Left lung (tissue), 14 donors: ENCODE measurements around the gene GATA6. TPM values are rescaled to one million over a fixed set of nuclear protein-coding genes. Genes with fewer than 3 reads are reported as not detected.

ENCODE experiments used
- ATAC-seq: fragments of 200-7000 bp; cut with Tn5 transposase; one replicate; pipeline ENCODE4 v1.9.1; 2020; ENCODE audit warnings: moderate library complexity
- DNase-seq, 4 donors: peaks; one replicate each; pipeline ENCODE4 v3.0.0-alpha.2; 2013 to 2020
- H3K27ac ChIP-seq, 2 donors: fragments of 200-600 bp; sonication (generic) in 1 of 2; one replicate each; pipeline versions ENCODE4 v1.5.0 to v1.8.0; 2020 to 2021
- H3K27me3 ChIP-seq, 2 donors: fragments of 200-600 bp; sonication (generic) in 1 of 2; one replicate each; pipeline versions ENCODE4 v1.5.0 to v1.8.0; 2020 to 2021
- H3K36me3 ChIP-seq, 2 donors: fragments of 200-600 bp; sonication (generic) in 1 of 2; one replicate each; pipeline versions ENCODE4 v1.5.0 to v1.8.0; 2020 to 2021
- H3K4me1 ChIP-seq, 2 donors: fragments of 200-600 bp; one replicate each; pipeline ENCODE4 v1.8.0; 2021
- H3K4me3 ChIP-seq, 2 donors: fragments of 200-600 bp; sonication (generic) in 1 of 2; one replicate each; pipeline versions ENCODE4 v1.5.0 to v1.8.0; 2020 to 2021; ENCODE audit warnings: mild to moderate bottlenecking in 1 of 2
- H3K9me3 ChIP-seq, 2 donors: fragments of 200-600 bp; sonication (generic) in 1 of 2; one replicate each; pipeline versions ENCODE4 v1.5.0 to v1.8.0; 2020 to 2021
- CTCF ChIP-seq, 2 donors: fragments of 200-600 bp; sonication (generic) in 1 of 2; IDR thresholded peaks; one replicate each; pipeline versions ENCODE4 v1.5.0 to v1.8.0; 2021; ENCODE audit warnings: antibody characterized with exemption in 2 of 2
- intact Hi-C, 2 donors: fragments of 100-400 bp; cut with DNase I; formaldehyde crosslinking; loops; one replicate each; pipeline versions ENCODE4 v1.11.2 to v1.14.2; 2022
- long read RNA-seq, 12 donors: library from polyadenylated mRNA in 2 of 12; unstranded in 2 of 12; transcript quantifications; one replicate each; pipeline ENCODE4 v2.0.0 and lab custom pipeline, GENCODE V29; 2019 to 2026
- polyA plus RNA-seq, 6 donors: library from polyadenylated mRNA; unstranded; fragments of 120-200 nt; gene quantifications; one replicate each; pipeline ENCODE4 v1.2.1, GENCODE V29; 2013; ENCODE audit not compliant: insufficient read length in 6 of 6
- total RNA-seq, 2 donors: library from RNA; stranded (reverse); fragmentation: NEBNext Ultra II Directional; extraction: Animal tissue kit (Norgen Biotek cat#: 25700); gene quantifications; one replicate each; pipeline ENCODE4 v1.2.1, GENCODE V29; 2021
- donor health status: DM: no; HTN: yes; CAD: no.
- donor health status: DM: no; HTN: no; CAD: no.

The GATA6 gene
- total RNA-seq = 10 to 100 TPM; 20.6 to 29.9 TPM
- polyA plus RNA-seq = 10 to 100 TPM; 49.5 to 71.3 (median 60.8) TPM
- long read RNA-seq, donor 1, transcript GATA6-201 (7 exons, 3,770 nt) = major isoform, 24 of 93 reads
- long read RNA-seq, donor 1, partial matches to known transcripts = 66 of 93 reads
- long read RNA-seq, donor 1, other reads (novel, unspliced or antisense) = 0 of 93 reads
- long read RNA-seq, donor 2, transcript GATA6-201 (7 exons, 3,770 nt) = major isoform, 33 of 115 reads
- long read RNA-seq, donor 2, partial matches to known transcripts = 81 of 115 reads
- long read RNA-seq, donor 2, other reads (novel, unspliced or antisense) = 0 of 115 reads
- long read RNA-seq, donor 3, transcript GATA6-201 (7 exons, 3,770 nt) = major isoform, 28 of 48 reads
- long read RNA-seq, donor 3, transcript GATA6-202 (6 exons, 2,057 nt) = minor isoform, 5 of 48 reads
- long read RNA-seq, donor 3, partial matches to known transcripts = 15 of 48 reads
- long read RNA-seq, donor 3, other reads (novel, unspliced or antisense) = 0 of 48 reads
- long read RNA-seq, donor 4, partial matches to known transcripts = 5 of 5 reads
- long read RNA-seq, donor 4, other reads (novel, unspliced or antisense) = 0 of 5 reads
- long read RNA-seq, donor 5, transcript GATA6-201 (7 exons, 3,770 nt) = major isoform, 28 of 77 reads
- long read RNA-seq, donor 5, partial matches to known transcripts = 45 of 77 reads
- long read RNA-seq, donor 5, other reads (novel, unspliced or antisense) = 0 of 77 reads
- long read RNA-seq, donor 6, transcript GATA6-201 (7 exons, 3,770 nt) = major isoform, 18 of 32 reads
- long read RNA-seq, donor 6, partial matches to known transcripts = 12 of 32 reads
- long read RNA-seq, donor 6, other reads (novel, unspliced or antisense) = 0 of 32 reads
- long read RNA-seq, donor 7, transcript GATA6-201 (7 exons, 3,770 nt) = major isoform, 16 of 16 reads
- long read RNA-seq, donor 7, partial matches to known transcripts = 0 of 16 reads
- long read RNA-seq, donor 7, other reads (novel, unspliced or antisense) = 0 of 16 reads
- long read RNA-seq, donor 8, transcript GATA6-201 (7 exons, 3,770 nt) = major isoform, 32 of 74 reads
- long read RNA-seq, donor 8, transcript GATA6-202 (6 exons, 2,057 nt) = minor isoform, 6 of 74 reads
- long read RNA-seq, donor 8, partial matches to known transcripts = 36 of 74 reads
- long read RNA-seq, donor 8, other reads (novel, unspliced or antisense) = 0 of 74 reads
- long read RNA-seq, donor 9 = 0 reads
- long read RNA-seq, donor 10, partial matches to known transcripts = 3 of 3 reads
- long read RNA-seq, donor 10, other reads (novel, unspliced or antisense) = 0 of 3 reads
- long read RNA-seq, donor 11 = 0 reads
- long read RNA-seq, donor 12, transcript GATA6-201 (7 exons, 3,770 nt) = major isoform, 24 of 88 reads
- long read RNA-seq, donor 12, partial matches to known transcripts = 63 of 88 reads
- long read RNA-seq, donor 12, other reads (novel, unspliced or antisense) = 0 of 88 reads

DNA sequence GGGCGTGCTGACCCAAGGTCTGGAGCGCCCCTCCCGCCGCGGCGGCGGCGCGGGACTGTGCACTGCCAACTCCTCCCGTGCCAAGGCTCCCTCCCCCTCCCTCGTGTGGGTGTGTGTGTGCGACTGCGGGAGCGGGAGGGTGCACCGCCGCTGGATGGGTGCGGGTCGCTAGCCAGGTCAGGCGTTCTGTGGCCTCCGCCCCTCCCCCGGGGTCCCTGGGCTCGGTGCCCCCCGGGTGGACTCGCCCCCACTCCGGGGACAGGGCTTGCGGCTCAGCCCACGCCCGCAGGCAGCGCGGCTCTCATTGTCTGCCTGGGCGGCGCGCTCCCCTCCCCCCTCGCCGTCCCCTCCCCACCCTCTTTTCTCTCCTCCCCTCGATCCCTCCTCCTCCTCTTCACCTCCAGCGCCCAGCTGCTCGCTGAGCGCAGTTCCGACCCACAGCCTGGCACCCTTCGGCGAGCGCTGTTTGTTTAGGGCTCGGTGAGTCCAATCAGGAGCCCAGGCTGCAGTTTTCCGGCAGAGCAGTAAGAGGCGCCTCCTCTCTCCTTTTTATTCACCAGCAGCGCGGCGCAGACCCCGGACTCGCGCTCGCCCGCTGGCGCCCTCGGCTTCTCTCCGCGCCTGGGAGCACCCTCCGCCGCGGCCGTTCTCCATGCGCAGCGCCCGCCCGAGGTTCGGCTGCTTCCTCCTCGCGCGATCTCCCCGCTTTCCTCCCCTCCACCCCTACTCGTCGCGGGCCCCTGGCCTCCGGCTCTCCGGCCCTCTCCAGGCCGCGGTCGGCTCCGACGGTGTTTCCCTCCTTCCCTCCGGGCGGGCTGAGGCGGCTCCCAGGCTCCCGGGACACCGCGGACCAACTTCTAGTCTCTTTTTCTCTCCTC lies at the start of gene GATA6:
Gene GATA6 (plus strand): TSS at position 579 of the 878 bp plus-strand sequence. CDS start 1,556 bp downstream, outside the sequence.
- ATAC-seq = peak; percentile 70
- intact Hi-C loops = no loop called here
- H3K36me3 ChIP-seq = no peaks in the 10 kb centered on the region
- H3K9me3 ChIP-seq = no peaks in the 10 kb centered on the region
- peak; percentile 90 to 98 (median 92) for DNase-seq
- peak within 1 kb of the TSS; percentile 91 to 97 for H3K27ac ChIP-seq
- peaks cover 41 to 99% of the 10 kb centered on the region in 2 donors for H3K27me3 ChIP-seq
- peaks cover 0 to 15% of the 10 kb centered on the region in 2 donors for H3K4me1 ChIP-seq
- peak within 1 kb of the TSS; percentile 57 to 66 for H3K4me3 ChIP-seq
- TF ChIP-seq CTCF (IDR thresholded peaks at IDR 0.05) = peak in 1 of 2 donors; percentile 21

- no peak for ATAC-seq
- H3K36me3 ChIP-seq = no peaks in the 10 kb centered on the region
Measured at GRCh38 chr18:22124970-22125369, 44.4 kb upstream of the GATA6 start.

GRCh38 chr18:22128954-22129353 lies 40.4 kb upstream of the GATA6 start:
- no peaks in the 10 kb centered on the region for H3K27me3 ChIP-seq
- no peak for TF ChIP-seq CTCF (IDR thresholded peaks at IDR 0.05)
- H3K4me1 ChIP-seq = no peaks in the 10 kb centered on the region
- H3K27ac ChIP-seq = no peak overlapping the region
- no peak overlapping the region for H3K4me3 ChIP-seq
- intact Hi-C loops = no loop called here
- no peak for DNase-seq
- no peaks in the 10 kb centered on the region for H3K9me3 ChIP-seq
- ATAC-seq = no peak
- no peaks in the 10 kb centered on the region for H3K36me3 ChIP-seq

More at GRCh38 chr18:22124970-22125369, 44.4 kb upstream of the GATA6 start:
- Histone ChIP-seq H3K27me3 (no peaks in the 10 kb centered on the region), H3K4me3 (no peak overlapping the region), H3K9me3 (peaks cover 0 to 5% of the 10 kb centered on the region in 2 donors), H3K27ac (no peak overlapping the region), H3K4me1 (no peaks in the 10 kb centered on the region)
- DNase-seq = no peak
- intact Hi-C loops = no loop called here
- TF ChIP-seq CTCF (IDR thresholded peaks at IDR 0.05) = no peak

DNA sequence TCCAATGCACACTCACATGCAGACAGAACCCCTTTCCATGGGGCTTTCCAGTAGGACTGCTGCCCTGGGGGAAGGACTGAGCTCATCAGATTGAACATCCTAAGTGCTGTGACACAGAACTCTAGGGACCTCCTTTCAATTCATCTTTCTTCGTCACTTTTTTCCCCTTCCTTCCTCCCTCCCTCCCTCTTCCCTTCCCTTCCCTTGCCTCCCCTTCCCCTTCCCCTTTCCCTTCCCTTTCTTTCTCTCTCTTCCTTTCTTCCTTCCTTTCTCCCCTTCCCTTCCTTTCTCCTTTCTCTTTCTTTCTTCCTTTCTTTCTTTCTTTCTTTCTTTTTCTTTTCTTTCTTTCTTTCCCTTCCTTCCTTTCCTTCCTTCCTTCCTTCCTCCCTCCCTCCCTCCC lies 39.6 kb upstream of the GATA6 start:
- no peak for TF ChIP-seq CTCF (IDR thresholded peaks at IDR 0.05)
- Histone ChIP-seq H3K27ac (no peak overlapping the region), H3K27me3 (no peaks in the 10 kb centered on the region), H3K36me3 (no peaks in the 10 kb centered on the region), H3K4me3 (no peak overlapping the region), H3K9me3 (no peaks in the 10 kb centered on the region), H3K4me1 (no peaks in the 10 kb centered on the region)
- ATAC-seq (no peak), DNase-seq (no peak)
- intact Hi-C loops = no loop called here
